Superior temporal gyrus (tissue), 1 donor: Measurements from ENCODE around the gene CUEDC1.

Source experiments
- DNase-seq: peaks from one replicate; pipeline ENCODE4 v3.0.0-alpha.2; 2016; ENCODE audit errors: extremely low spot score

The CUEDC1 gene

GRCh38 chr17:57876023-57876865 lies 79.0 kb downstream of the CUEDC1 start:
- no peak for DNase-seq

- peak; percentile 81 for DNase-seq
Observed at GRCh38 chr17:57875290-57876022, 79.8 kb downstream of the CUEDC1 start.

GRCh38 chr17:57874434-57875289 lies 80.5 kb downstream of the CUEDC1 start:
- peak; percentile 79 for DNase-seq

- no peak for DNase-seq
Observed at GRCh38 chr17:57874058-57874419, 81.2 kb downstream of the CUEDC1 start.

GRCh38 chr17:57873261-57874057 lies 81.8 kb downstream of the CUEDC1 start:
- DNase-seq, result no peak

DNA sequence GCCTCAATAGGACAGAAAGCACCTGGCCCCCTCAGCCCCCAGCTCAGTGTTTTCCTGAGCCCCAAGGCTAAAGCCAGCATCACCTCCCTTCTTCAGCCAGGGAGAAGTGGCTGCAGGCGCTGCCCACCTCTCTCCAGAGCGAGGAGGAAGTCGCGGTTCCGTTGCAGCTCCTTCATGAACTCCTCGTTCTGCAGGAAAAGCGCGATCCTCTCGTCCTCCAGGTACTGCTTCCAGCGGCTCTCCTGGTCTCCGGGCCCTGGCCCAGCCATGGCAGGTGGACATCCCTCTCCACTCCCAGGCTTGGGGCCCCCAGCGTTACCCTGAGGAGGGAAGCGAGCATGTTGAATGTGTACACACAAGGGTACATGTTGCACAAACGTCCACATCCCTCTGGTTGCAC lies 82.7 kb downstream of the CUEDC1 start:
- no peak for DNase-seq

GRCh38 chr17:57871863-57872262 lies 83.3 kb downstream of the CUEDC1 start:
- DNase-seq, result no peak

DNA sequence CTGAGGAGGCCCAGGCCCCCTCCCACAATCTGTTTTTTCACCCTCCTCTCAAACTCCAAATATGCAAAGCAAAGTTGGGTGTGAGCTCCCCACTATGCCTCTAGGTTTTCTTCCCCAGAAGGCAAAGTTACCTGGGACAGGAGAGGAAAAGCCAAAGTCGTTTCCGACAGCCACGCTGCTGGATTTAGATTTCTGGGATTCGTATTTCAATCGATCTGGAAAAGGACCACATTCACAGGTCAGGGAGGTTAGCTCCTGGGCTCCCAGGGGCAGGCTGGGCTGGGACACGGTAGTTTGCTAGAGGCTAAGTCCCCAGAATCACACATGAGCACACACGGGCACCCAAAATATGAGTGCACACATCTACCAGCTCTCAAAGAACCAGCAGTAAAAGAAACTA lies 84.1 kb downstream of the CUEDC1 start:
- no peak for DNase-seq

- DNase-seq, result no peak
Observed at GRCh38 chr17:57870283-57870635, 85.0 kb downstream of the CUEDC1 start.

DNA sequence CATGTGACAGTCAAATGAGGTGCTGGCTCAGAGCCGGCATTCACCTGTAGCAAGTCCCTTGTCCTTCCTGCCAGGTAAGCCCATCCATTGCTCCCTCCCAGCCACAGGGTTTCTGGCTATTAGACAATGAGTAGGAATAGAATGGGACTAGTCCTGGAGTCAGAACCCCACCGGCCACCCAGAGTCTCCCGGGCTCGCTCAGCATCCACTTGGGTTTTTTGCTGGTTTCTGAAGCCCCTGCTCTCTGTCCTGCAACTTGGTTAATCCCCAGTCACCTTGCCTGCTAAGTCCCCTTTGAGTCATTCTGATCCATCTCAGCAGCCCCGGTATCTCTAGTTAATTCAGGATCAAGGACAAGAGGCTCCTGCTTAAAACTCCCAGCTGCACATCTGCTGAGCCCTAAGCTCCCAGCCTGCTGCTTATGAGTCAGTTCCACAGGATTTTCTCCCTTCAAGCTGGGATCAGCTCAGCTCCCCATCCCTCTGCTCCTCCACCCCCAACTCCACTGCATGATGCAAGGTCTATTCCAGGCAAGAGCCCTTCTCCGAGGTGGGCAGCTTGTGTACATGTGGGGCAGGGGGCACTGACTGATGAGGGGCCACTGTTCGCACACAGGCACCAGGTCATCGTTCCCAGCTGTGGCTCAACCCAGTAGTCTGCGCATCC lies 85.5 kb downstream of the CUEDC1 start:
- no peak for DNase-seq

DNA sequence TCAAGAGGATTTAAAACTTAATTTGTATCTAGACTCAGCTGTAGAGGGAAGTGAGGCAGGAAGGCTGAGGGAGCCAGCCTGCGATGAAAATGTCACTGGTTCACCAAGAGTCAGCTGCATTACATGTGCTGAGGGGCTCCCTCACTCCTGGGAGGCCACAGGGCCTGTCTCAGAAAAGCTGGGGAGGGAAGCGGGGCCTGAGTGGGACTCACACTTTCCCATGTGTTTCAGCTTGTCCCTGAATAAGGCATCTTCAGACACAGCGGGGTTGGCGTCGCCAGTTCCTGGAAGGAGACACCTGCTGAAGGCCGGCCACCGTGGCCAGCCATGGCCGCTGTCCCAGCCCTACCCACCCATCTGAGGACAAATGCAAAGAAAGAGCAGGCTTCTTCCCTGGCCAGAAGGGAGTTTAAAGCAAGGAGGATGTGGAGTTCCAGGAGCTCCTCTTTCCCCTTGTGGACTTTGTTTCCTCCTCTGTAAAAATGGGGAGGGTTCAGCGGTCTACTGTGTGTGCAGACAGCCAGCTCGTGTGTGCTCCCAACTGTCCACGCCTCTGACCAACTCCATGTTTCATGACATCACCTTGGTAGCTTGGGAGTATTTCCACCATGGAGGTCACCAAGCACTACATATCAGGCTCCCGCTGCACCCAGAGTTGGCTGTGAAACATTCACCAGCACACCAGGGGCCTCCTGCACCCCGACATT lies 86.1 kb downstream of the CUEDC1 start:
- DNase-seq, result no peak

DNA sequence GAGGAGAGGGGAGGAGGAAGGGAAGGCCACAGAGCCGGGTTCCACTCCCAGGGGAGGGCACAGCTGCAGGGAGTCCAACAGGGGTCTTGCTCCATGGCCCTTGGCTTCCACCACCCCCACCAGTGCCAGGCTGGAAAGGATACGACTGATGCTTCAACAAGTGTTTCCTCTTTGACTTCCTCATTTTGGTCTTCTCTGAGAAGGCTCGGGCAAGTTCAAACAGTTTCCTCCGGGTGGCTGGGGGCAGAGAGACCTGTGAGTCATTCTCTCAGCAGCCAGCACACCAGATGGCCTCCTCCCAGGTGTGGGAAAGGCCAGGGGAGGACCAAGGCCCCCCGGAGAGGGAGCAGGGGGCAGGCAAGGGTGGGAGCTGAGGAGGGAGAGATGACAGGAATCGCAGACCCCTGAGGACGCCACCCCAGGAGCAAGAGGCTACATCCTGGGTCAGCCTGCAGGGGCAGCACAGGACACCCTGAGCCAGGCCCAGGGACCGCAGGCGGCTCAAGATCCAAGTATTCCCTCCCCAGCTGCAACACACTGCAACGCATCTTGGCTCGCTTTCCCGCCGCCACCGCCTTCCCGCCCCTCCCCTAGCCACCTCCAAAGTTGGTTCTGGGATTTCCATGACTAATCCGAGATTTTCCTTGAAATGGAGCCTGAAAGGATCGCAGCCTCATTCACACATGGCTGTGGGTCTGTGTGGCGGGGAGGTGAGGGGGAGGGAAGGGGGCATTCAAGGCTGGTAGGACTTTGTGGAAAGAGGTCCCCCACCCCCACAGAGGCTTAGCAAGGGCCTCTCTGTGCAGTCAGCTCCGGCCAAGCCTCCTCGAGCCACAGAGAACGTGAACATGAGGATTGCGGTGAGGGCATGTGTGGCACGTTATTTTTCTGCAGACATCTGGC lies 87.0 kb downstream of the CUEDC1 start:
- DNase-seq, result no peak

GRCh38 chr17:57867126-57867525 lies 88.1 kb downstream of the CUEDC1 start:
- no peak for DNase-seq

DNA sequence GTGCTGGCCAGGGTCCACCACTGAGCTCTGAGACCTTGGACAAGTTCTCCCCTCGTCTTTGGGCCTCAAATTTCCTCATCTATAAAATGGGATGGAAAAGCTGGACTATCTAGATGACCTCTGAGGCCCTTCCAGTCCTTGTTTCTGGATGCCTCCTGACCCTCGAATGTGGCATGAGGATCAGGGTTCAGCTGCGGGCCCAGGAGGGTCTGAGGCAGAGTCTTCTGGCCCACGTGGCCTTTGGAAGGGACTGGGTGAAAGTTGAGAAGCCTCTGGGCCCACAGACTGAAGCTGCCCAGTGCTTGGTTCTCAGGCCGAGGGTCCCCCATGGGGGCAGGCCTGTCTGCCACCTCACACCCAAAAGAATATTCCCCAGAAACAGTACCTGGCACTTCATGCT lies 88.5 kb downstream of the CUEDC1 start:
- DNase-seq, result no peak

DNA sequence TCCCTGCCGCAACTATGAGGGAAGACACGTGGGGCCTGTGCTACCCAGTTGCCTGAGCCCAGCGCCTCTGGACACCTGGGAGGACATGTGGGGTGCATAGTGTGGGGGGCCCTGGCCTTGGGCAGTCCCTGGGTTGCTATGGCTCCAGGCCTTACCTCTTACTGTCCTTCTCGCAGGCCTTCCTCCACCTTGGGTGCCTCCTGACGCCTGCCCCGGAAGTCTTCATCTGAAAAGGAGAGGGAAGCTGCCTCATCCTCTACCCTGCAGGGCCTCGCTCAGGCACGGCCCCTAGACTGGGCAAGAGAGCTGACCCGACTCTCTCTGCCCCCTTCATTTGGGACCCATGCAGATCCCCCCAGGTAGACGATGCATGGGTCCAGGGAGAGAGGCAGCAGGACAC lies 88.9 kb downstream of the CUEDC1 start:
- DNase-seq, result no peak

- no peak for DNase-seq
Observed at GRCh38 chr17:57864273-57864672, 90.9 kb downstream of the CUEDC1 start.

- peak; percentile 78 for DNase-seq
Observed at GRCh38 chr17:57862694-57863667, 92.2 kb downstream of the CUEDC1 start.
